DOHH2 (cell line): Measurements from ENCODE around the gene CELA2A.
"Not testable (repeated sequence)": the region's sequence is repeated elsewhere in the genome, so short reads cannot be mapped to it uniquely, and the experiment has no call there.

Experiments
- H3F3A ChIP-seq: fragments of 200-600 bp; sonication (generic), shearing (Covaris generic); 2 replicates; pipeline ENCODE4 v1.6.0; 2016; ENCODE audit warnings: antibody characterized with exemption, mild to moderate bottlenecking; ENCODE audit not compliant: control insufficient read depth, insufficient read depth
- H3K27ac ChIP-seq: fragments of 200-600 bp; sonication (generic); 2 replicates; pipeline ENCODE4 v1.5.1; 2014; ENCODE audit warnings: low read depth, mild to moderate bottlenecking, low read length, moderate library complexity
- H3K27me3 ChIP-seq: fragments of 200-600 bp; sonication (generic); 2 replicates; pipeline ENCODE4 v1.6.1; 2014; ENCODE audit warnings: mild to moderate bottlenecking, low read length, mixed read lengths; ENCODE audit not compliant: control insufficient read depth
- H3K36me3 ChIP-seq: fragments of 200-600 bp; sonication (generic); 2 replicates; pipeline ENCODE4 v1.6.1; 2014; ENCODE audit warnings: mild to moderate bottlenecking, low read length, moderate library complexity, mixed read lengths; ENCODE audit not compliant: control insufficient read depth
- H3K4me1 ChIP-seq: fragments of 200-600 bp; sonication (generic); 2 replicates; pipeline ENCODE4 v1.6.1; 2014; ENCODE audit warnings: mild to moderate bottlenecking, low read length, mixed read lengths; ENCODE audit not compliant: control insufficient read depth
- H3K4me2 ChIP-seq: fragments of 200-600 bp; sonication (generic); 2 replicates; pipeline ENCODE4 v1.6.0; 2014; ENCODE audit warnings: mild to moderate bottlenecking, low read length, moderate library complexity
- H3K4me3 ChIP-seq: fragments of 200-600 bp; sonication (generic); 2 replicates; pipeline ENCODE4 v1.5.1; 2014; ENCODE audit warnings: mild to moderate bottlenecking, low read length, mixed read lengths
- H3K79me2 ChIP-seq: fragments of 200-600 bp; sonication (generic); 2 replicates; pipeline ENCODE4 v1.6.1; 2014; ENCODE audit warnings: mild to moderate bottlenecking, low read length, mixed read lengths; ENCODE audit not compliant: control insufficient read depth
- H3K9me2 ChIP-seq: fragments of 200-600 bp; sonication (generic); replicated peaks from 2 replicates; pipeline ENCODE4 v1.6.1; 2014; ENCODE audit warnings: mild to moderate bottlenecking, low read length, mixed read lengths; ENCODE audit not compliant: control insufficient read depth
- H3K9me3 ChIP-seq: fragments of 200-600 bp; sonication (generic); 2 replicates; pipeline ENCODE4 v1.6.1; 2014; ENCODE audit warnings: antibody characterized with exemption, low read length, mixed read lengths; ENCODE audit not compliant: control insufficient read depth, insufficient read depth
- H4K20me1 ChIP-seq: fragments of 200-600 bp; sonication (generic); 2 replicates; pipeline ENCODE4 v1.6.0; 2014; ENCODE audit warnings: low read depth, mild to moderate bottlenecking, antibody characterized with exemption, low read length, moderate library complexity; ENCODE audit not compliant: control insufficient read depth, insufficient read depth
- CTCF ChIP-seq: fragments of 200-600 bp; sonication (generic); IDR thresholded peaks from one replicate; pipeline ENCODE4 v1.5.1; 2014; ENCODE audit warnings: antibody characterized with exemption, mild to moderate bottlenecking, low read depth, low read length; ENCODE audit not compliant: poor library complexity, severe bottlenecking
- EZH2phosphoT487 ChIP-seq: fragments of 200-600 bp; sonication (generic); IDR thresholded peaks from 2 replicates; pipeline ENCODE4 v1.6.1; 2017; ENCODE audit warnings: borderline replicate concordance, mild to moderate bottlenecking, antibody characterized with exemption, low read length, moderate library complexity, mixed read lengths

Gene CELA2A

GRCh38 chr1:15468145-15468544, 11.6 kb downstream of the CELA2A start:
- Histone ChIP-seq H3K9me2 (no peaks in the 10 kb centered on the region), H3K27me3 (no peaks in the 10 kb centered on the region), H3K27ac (no peak overlapping the region), H3K4me1 (no peaks in the 10 kb centered on the region), H3K36me3 (no peaks in the 10 kb centered on the region), H4K20me1 (no peaks in the 10 kb centered on the region), H3K4me2 (no peak overlapping the region), H3F3A (no peaks in the 10 kb centered on the region), H3K79me2 (no peaks in the 10 kb centered on the region), H3K4me3 (no peak overlapping the region), H3K9me3 (no peaks in the 10 kb centered on the region)
- TF ChIP-seq CTCF (no peak), EZH2phosphoT487 (no peak)

GRCh38 chr1:15469361-15469760, 12.8 kb downstream of the CELA2A start:
- no peak for TF ChIP-seq EZH2phosphoT487
- no peak for TF ChIP-seq CTCF

GRCh38 chr1:15469821-15470448, 13.4 kb downstream of the CELA2A start:
- not testable (repeated sequence) for H3K27me3 ChIP-seq, H3K4me2 ChIP-seq, H3K79me2 ChIP-seq, H4K20me1 ChIP-seq, H3K4me1 ChIP-seq, H3F3A ChIP-seq, H3K9me2 ChIP-seq, H3K9me3 ChIP-seq, H3K27ac ChIP-seq, H3K36me3 ChIP-seq, H3K4me3 ChIP-seq

More at GRCh38 chr1:15469361-15469760, 12.8 kb downstream of the CELA2A start:
- Histone ChIP-seq H3K4me3 (no peak overlapping the region), H4K20me1 (no peaks in the 10 kb centered on the region), H3K9me3 (no peaks in the 10 kb centered on the region), H3K36me3 (no peaks in the 10 kb centered on the region), H3F3A (no peaks in the 10 kb centered on the region), H3K79me2 (no peaks in the 10 kb centered on the region), H3K27me3 (no peaks in the 10 kb centered on the region), H3K4me2 (no peak overlapping the region), H3K27ac (no peak overlapping the region), H3K9me2 (no peaks in the 10 kb centered on the region), H3K4me1 (no peaks in the 10 kb centered on the region)

GRCh38 chr1:15471067-15471466, 14.5 kb downstream of the CELA2A start:
- not testable (repeated sequence) for H3K79me2 ChIP-seq, H3K4me2 ChIP-seq, H3F3A ChIP-seq, H3K4me3 ChIP-seq, H3K9me3 ChIP-seq, H3K27ac ChIP-seq, H4K20me1 ChIP-seq, H3K27me3 ChIP-seq, H3K36me3 ChIP-seq, H3K9me2 ChIP-seq, H3K4me1 ChIP-seq

GRCh38 chr1:15471723-15472122, 15.2 kb downstream of the CELA2A start:
- not testable (repeated sequence) for H3K79me2 ChIP-seq, H3K27me3 ChIP-seq, H3K27ac ChIP-seq, H3K9me2 ChIP-seq, H4K20me1 ChIP-seq, H3K4me1 ChIP-seq, H3K36me3 ChIP-seq, H3K4me2 ChIP-seq, H3K9me3 ChIP-seq, H3F3A ChIP-seq, H3K4me3 ChIP-seq
